Tibial artery (tissue), 4 donors: Measurements from ENCODE around the gene POFUT2.

Experiments
- DNase-seq, 2 donors: peaks; one replicate each; pipeline ENCODE4 v3.0.0-alpha.2; 2019
- H3K27ac ChIP-seq, 2 donors: fragments of 200-600 bp; sonication (generic) in 1 of 2; 1 replicate in 1 of 2; 2 replicates in 1 of 2; pipeline ENCODE4 v1.5.1; 2018 to 2019; ENCODE audit warnings: mild to moderate bottlenecking in 1 of 2
- H3K27me3 ChIP-seq, 2 donors: fragments of 200-600 bp; sonication (generic) in 1 of 2; one replicate each; pipeline versions ENCODE4 v1.5.1 to v1.6.0; 2016 to 2019
- H3K36me3 ChIP-seq, 3 donors: fragments of 200-600 bp; sonication (generic) in 2 of 3; one replicate each; pipeline ENCODE4 v1.5.1; 2016 to 2019; ENCODE audit warnings: mild to moderate bottlenecking in 2 of 3
- H3K4me1 ChIP-seq, 4 donors: fragments of 200-600 bp; sonication (generic) in 2 of 4; 1 replicate in 3 of 4; 2 replicates in 1 of 4; pipeline ENCODE4 v1.5.1; 2016 to 2019
- H3K4me3 ChIP-seq, 2 donors: fragments of 200-600 bp; sonication (generic) in 1 of 2; 1 replicate in 1 of 2; 2 replicates in 1 of 2; pipeline ENCODE4 v1.5.1; 2018 to 2019; ENCODE audit warnings: mild to moderate bottlenecking in 2 of 2
- H3K9me3 ChIP-seq, 3 donors: fragments of 200-600 bp; sonication (generic) in 1 of 3; one replicate each; pipeline ENCODE4 v1.5.1; 2016 to 2019
- intact Hi-C: fragments of 100-400 bp; cut with DNase I; formaldehyde crosslinking; loops from one replicate; pipeline ENCODE4 v1.15.0; 2023; ENCODE audit warnings: low total_unique reads
- TF ChIP-seq, protein P1 (sequence below), 2 experiments: fragments of 200-600 bp in 1 of 2; fragments of 450-650 bp in 1 of 2; IDR thresholded peaks; one replicate each; pipeline ENCODE4 v1.5.1; 2017 to 2019; ENCODE audit warnings: antibody characterized with exemption in 2 of 2, mild to moderate bottlenecking in 1 of 2, moderate library complexity in 1 of 2

Gene POFUT2

DNA sequence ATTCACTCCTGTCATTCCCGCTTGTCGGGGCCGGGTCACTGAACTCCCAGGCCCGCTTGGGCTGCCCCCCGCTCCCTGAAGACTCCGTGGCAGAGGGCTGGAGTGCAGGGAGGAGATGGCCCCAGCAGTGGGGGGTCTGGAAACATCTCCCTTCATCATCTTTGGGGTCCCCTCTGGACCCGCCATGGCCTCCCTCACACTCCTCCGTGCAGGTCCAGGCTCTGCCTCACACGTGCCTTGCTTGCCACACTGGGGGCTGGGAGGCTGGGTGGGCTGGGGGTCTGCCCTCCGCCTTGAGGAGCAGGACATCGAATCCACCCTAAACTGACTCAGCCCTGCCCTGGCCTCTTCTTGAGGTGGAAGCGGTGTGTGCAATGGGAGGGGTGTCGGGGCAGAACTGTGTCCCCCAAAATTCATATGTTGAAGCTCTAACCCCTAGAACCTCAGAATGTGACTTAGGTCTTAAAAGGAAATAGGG lies 35.2 kb downstream of the POFUT2 start:
- TF ChIP-seq, protein P1, sequence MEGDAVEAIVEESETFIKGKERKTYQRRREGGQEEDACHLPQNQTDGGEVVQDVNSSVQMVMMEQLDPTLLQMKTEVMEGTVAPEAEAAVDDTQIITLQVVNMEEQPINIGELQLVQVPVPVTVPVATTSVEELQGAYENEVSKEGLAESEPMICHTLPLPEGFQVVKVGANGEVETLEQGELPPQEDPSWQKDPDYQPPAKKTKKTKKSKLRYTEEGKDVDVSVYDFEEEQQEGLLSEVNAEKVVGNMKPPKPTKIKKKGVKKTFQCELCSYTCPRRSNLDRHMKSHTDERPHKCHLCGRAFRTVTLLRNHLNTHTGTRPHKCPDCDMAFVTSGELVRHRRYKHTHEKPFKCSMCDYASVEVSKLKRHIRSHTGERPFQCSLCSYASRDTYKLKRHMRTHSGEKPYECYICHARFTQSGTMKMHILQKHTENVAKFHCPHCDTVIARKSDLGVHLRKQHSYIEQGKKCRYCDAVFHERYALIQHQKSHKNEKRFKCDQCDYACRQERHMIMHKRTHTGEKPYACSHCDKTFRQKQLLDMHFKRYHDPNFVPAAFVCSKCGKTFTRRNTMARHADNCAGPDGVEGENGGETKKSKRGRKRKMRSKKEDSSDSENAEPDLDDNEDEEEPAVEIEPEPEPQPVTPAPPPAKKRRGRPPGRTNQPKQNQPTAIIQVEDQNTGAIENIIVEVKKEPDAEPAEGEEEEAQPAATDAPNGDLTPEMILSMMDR (IDR thresholded peaks at IDR 0.05), result no peak
- intact Hi-C loops, result no loop called here

DNA sequence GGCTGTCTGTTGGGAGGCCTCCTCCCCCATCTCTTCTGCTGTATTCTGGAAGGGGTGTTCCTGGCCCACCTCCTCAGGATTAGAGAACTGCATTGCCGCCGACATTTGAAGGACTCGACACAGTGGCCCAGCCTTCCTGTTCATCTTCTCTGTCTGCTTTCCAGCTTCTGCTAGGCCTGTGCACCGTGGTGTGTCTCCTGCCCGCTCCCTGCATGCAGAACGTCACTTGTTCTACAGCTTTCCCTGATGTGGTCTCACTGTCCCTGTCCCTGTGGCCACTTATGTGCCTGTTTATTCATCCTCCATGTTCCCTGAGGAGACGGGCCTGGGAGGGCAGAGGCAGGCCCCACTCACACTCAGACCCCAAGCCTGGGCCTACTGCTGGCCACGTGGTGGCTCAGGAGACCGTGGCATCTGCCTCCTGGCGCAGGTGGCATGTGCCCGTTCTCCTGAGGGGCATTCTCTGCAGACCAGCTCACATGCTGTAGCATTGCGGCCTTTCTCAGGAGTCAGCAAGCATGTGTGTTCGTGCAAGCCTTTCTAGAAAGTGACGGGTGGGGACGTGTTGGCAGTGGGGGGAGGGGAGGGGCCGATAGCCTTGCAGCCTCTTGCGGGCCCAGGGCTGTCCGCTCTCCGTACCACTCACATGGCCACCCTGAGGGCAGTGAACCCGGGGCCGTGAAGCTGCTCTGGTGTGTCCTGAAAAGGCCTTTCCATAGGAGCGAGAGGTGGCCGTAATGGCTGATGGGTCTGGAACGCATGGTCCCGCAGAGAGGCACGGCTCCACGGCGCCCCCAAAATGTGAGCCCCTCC lies 35.9 kb downstream of the POFUT2 start:
- no peak for DNase-seq
- Histone ChIP-seq H3K4me3 (no peak overlapping the region), H3K36me3 (no peaks in the 10 kb centered on the region), H3K27me3 (peaks cover 0 to 30% of the 10 kb centered on the region in 2 donors), H3K4me1 (peaks cover 0 to 14% (median 2%) of the 10 kb centered on the region in 4 donors), H3K27ac (no peak overlapping the region), H3K9me3 (no peaks in the 10 kb centered on the region)
- TF ChIP-seq, protein P1 (IDR thresholded peaks at IDR 0.05), result no peak
- intact Hi-C loops, result no loop called here

More for the DNA sequence above, 35.2 kb downstream of the POFUT2 start:
- DNase-seq, result no peak
- Histone ChIP-seq H3K9me3 (no peaks in the 10 kb centered on the region), H3K27ac (no peak overlapping the region), H3K4me3 (no peak overlapping the region), H3K4me1 (peaks cover 0 to 14% (median 2%) of the 10 kb centered on the region in 4 donors), H3K36me3 (no peaks in the 10 kb centered on the region), H3K27me3 (peaks cover 0 to 34% of the 10 kb centered on the region in 2 donors)

DNA sequence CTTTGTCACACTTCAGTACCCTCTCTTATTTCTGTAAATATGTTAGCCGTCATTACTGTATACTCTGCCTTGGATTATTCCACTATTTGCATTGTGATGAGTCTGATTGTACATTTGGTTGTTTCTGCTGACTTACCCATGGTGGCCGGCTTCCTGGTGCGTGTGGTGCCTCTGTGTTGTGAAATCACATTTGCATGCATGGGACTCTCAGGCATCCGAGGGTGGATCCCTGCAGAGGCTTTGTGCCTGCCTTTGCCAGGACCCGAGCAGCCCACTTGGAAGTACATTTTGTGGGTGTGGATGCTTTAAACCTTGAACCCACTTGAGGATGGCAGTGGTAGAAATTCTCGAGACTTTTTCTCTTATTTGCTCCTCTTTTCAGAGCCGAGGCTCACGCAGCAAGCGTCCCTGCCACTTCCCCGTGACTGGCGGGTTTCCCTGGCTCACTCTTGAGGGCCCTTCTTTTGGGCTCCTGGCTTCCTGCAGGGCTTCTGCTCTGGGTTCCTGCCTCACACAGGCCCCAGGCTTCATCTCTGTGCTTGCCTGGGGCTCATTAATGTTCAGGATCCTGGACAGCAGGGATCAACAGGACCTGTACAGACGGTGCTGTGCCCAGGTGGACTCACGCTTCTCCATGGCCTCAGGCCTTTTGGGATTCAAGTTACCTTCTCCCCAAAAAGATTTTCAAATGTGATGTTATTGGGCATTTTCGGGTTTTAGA lies 36.6 kb downstream of the POFUT2 start:
- TF ChIP-seq, protein P1 (IDR thresholded peaks at IDR 0.05), result no peak
- peaks cover 0 to 30% of the 10 kb centered on the region in 2 donors for H3K27me3 ChIP-seq

DNA sequence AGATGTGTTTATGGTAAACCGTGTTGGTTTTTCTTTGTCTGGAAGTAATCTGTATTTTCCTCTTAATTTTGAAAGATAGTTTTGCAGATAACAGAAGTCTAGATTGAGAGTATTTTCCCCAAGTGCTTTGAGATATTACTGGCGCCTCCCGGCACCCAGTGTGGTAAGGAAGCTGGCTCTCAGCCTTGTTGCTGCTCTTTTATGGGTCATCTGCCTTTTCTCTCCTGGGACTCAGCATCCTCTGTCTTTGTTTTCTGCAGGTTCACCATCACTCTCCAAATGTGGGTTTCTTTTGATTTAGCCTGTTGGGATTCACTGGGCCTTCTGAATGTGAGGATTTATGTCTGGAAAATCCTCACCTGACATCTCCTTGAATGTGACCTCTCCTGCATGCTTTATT lies 37.4 kb downstream of the POFUT2 start:
- Histone ChIP-seq H3K27me3 (peaks cover 0 to 29% of the 10 kb centered on the region in 2 donors), H3K36me3 (no peaks in the 10 kb centered on the region), H3K27ac (no peak overlapping the region), H3K4me1 (peaks cover 0 to 14% (median 2%) of the 10 kb centered on the region in 4 donors), H3K4me3 (no peak overlapping the region), H3K9me3 (no peaks in the 10 kb centered on the region)
- intact Hi-C loops, result no loop called here
- DNase-seq, result no peak
- TF ChIP-seq, protein P1 (IDR thresholded peaks at IDR 0.05), result no peak

More for the DNA sequence above, 36.6 kb downstream of the POFUT2 start:
- intact Hi-C loops, result no loop called here
- Histone ChIP-seq H3K4me1 (peaks cover 0 to 14% (median 2%) of the 10 kb centered on the region in 4 donors), H3K4me3 (no peak overlapping the region), H3K27ac (no peak overlapping the region), H3K9me3 (no peaks in the 10 kb centered on the region), H3K36me3 (no peaks in the 10 kb centered on the region)
- no peak for DNase-seq

DNA sequence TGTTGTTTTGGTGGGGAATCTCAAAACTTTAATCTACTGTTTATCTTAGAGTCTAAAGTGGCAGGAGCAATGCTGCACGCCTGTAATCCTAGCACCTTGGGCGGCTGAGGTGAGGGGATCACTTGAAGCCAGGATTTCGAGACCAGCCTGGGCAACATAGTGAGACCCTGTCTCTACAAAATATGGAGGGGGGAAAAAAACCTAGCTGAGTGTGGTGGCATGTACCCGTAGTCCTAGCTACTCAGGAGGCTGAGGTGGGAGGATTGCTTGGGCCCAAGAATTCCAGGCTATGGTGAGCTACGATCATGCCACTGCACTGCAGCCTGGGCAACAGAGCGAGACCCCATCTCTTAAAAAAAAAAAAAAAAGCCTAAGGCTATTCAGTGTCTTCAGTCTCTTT lies 38.1 kb downstream of the POFUT2 start:
- peaks cover 0 to 27% of the 10 kb centered on the region in 2 donors for H3K27me3 ChIP-seq
- no peak for DNase-seq
- no peaks in the 10 kb centered on the region for H3K9me3 ChIP-seq
- no peak overlapping the region for H3K4me3 ChIP-seq
- TF ChIP-seq, protein P1 (IDR thresholded peaks at IDR 0.05), result no peak
- H3K4me1 ChIP-seq, result peaks cover 0 to 14% (median 2%) of the 10 kb centered on the region in 4 donors
- H3K27ac ChIP-seq, result no peak overlapping the region
- intact Hi-C loops, result no loop called here
- no peaks in the 10 kb centered on the region for H3K36me3 ChIP-seq
